IPS DF 19.7 (cell line): ENCODE measurements around the gene POM121.
"Not testable (repeated sequence)": the region's sequence is repeated elsewhere in the genome, so short reads cannot be mapped to it uniquely, and the experiment has no call there.

ENCODE experiments used
- DNase-seq: peaks from one replicate; pipeline ENCODE4 v3.0.0-alpha.2; 2013; ENCODE audit warnings: low read depth, low spot score

Gene POM121

DNA sequence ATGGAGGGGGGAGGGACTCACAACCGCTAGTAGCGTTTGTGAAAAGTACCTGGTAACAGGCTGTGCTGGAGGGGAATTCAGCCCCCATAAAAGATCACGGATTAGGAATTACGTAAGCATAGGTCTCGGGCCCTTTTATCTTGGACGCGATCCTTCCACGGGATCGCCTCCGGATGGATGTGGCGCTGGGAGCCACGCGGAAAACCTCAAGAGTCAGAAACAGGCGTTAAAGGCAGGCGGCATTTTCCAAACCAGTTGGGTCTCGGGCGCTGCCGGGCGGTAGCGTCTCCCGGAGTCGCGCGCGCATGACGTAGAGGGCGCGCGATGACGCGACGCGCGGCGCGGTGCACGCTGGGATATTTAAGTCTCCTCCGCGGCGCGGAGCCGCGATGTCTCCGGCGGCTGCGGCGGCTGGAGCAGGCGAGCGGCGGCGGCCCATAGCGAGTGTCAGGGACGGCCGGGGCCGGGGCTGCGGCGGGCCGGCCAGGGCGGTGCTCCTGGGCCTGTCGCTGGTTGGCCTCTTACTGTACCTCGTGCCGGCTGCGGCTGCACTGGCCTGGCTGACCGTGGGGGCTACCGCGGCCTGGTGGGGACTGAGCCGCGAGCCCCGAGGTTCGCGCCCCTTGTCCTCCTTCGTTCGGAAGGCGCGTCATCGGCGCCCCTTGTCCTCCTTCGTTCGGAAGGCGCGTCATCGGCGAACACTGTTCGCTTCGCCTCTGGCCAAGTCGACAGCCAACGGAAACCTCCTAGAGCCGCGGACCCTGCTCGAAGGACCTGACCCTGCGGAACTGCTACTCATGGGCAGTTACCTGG lies at the start of gene POM121:
Gene POM121 (plus strand): TSS at position 363 of the 813 bp plus-strand sequence. CDS start 27 bp downstream, at position 390.
- no peak for DNase-seq

- peak; percentile 89 for DNase-seq
These were observed 45.7 kb upstream of the POM121 start for GRCh38 chr7:72879079-72879736.

GRCh38 chr7:72879737-72880215 lies 45.1 kb upstream of the POM121 start:
- DNase-seq: not testable (repeated sequence)

DNA sequence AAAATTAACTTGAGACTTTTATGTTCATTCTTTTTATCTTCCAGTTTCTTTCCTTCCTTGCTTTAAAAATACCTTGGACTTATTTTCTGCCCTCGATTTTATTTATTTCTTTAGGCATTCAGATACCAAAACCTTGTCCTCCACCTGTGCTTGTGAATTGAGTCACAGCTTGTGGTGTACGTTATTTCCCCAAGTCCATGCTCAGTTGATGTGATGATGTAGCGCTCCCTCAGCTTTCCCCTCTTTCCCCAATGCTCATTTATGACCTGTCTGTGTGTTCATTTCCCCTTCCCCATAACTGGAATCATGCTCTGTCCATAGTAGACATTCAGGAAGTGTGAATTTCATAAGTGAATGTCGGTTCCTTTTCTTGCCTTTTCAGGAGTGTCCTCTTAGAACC lies 33.1 kb upstream of the POM121 start:
- DNase-seq: not testable (repeated sequence)

GRCh38 chr7:72904740-72905139 lies 20.2 kb upstream of the POM121 start:
- not testable (repeated sequence) for DNase-seq

- DNase-seq: not testable (repeated sequence)
These were observed 16.5 kb upstream of the POM121 start for GRCh38 chr7:72908422-72908821.

GRCh38 chr7:72911395-72911794 lies 13.5 kb upstream of the POM121 start:
- DNase-seq: not testable (repeated sequence)

- DNase-seq: not testable (repeated sequence)
These were observed 11.1 kb upstream of the POM121 start for GRCh38 chr7:72913750-72914149.

DNA sequence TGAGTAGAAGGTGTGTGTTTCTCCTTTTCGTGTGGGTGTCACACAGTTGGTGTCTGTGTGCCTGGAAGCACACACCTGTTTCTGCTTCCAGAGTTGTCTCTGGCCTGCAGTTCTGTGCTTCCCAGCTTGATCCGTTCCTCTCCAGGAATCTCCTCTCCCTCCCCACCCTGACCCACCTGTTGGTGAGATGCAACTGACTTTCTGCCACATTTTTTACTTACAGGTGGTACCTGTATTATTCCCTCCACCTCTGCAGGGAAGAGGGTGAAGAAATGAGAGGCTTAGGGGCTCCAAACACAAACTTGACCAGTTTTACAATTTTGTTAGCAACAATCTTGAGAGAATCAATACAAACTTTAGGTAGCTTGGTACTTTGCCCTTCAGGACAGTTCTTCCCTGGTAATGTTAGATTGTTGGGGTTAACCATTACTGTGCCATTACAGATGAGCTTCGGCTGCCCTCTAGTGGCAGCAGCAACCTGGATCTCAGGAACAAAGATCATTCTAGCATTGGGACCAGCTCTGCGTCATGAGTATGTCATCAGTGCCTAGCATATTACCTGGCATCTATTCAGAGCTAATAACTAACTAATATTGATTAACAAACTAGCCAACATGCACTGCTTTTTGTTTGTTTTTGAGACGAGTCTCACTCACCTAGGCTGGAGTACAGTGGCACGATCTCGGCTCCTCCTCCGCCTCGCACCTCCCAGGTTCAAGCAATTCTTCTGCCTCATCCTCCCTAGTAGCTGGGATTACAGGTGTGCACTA lies 10.0 kb upstream of the POM121 start:
- not testable (repeated sequence) for DNase-seq

DNA sequence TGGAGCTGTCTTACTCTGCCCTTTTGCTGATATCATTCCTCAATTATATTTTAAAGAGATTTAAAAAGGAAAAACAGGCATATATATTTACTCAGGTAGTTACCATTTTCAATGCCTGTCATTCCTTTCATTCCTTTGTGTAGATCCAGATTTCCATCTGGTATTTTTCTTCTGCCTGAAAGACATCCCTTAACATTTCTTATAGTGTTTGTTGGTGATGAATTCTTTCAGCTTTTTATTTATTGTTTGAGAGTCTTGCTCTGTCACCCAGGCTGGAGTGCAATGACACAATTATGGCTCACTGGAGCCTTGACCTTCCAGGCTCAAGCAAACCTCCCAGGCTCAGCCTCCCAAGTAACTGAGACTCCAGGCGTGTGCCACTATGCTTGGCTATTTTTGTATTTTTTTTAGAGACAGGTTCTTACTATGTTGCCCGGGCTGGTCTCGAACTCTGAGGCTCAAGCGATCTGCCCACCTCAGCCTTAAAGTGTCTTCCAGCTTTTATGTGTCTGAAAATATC lies 5.6 kb upstream of the POM121 start:
- DNase-seq: no peak

DNA sequence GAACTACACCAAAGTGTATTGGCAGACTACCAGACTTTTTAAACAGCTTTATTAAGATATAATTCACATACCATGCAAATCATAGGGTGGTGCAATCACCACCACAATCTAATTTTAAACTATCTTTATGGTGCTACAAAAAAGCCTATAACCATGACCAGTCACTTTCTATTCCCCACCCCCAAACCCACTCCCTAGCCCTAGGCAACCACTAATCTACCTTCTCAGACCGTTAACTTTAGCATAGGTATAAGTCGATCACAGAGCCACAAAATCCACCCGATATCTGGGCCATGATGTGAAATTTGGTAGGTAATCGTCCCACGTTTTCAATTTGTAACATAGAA lies 536 bp upstream of the POM121 start:
- DNase-seq: no peak

DNA sequence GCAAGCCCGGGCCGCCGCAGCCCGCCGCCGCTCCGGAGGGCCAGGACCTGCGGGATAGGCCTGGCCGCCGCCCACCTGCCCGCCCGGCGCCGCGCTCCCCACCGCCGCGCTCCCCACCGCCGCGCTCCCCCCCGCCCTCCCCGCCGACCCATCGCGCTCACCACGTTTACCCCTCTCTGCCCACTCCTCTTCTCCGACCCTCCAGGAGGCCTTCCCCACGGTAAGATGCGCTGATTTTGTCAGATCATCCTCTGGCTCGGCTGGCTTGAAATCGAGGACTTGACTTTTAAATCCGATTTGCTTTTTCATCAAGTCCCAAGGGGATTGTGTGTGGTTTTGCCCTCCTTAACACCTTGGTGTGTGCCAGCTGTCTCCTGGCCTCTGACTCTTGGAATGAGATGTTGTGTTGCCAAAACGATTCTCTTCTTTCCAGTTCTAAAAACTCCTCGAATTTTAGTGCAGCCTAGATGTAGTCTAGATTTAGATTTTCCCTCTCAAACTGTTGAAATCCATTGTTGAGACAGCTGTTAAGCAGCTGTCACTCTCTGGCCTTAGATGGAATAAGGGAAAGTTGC lies 738 bp downstream of the POM121 start:
- DNase-seq: no peak

- not testable (repeated sequence) for DNase-seq
These were observed 2.9 kb downstream of the POM121 start for GRCh38 chr7:72927791-72928190.

DNA sequence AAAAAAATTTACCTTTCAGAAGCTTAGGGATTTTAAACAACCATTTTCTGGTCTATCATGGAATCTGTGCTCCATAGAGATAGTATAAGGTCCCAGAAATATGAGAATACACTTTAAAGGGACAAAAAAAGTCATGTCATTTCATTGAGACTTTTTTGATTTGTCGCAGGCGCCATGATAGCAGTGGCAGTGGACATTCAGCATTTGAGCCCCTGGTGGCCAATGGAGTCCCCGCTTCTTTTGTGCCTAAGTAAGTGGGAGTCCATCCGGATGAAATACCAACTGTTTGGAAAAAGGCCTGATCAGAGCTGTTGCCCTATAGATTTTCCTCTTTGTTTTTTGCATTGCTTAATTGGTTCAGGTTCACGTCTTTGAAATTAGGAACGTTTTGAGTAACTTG lies 3.3 kb downstream of the POM121 start:
- not testable (repeated sequence) for DNase-seq

DNA sequence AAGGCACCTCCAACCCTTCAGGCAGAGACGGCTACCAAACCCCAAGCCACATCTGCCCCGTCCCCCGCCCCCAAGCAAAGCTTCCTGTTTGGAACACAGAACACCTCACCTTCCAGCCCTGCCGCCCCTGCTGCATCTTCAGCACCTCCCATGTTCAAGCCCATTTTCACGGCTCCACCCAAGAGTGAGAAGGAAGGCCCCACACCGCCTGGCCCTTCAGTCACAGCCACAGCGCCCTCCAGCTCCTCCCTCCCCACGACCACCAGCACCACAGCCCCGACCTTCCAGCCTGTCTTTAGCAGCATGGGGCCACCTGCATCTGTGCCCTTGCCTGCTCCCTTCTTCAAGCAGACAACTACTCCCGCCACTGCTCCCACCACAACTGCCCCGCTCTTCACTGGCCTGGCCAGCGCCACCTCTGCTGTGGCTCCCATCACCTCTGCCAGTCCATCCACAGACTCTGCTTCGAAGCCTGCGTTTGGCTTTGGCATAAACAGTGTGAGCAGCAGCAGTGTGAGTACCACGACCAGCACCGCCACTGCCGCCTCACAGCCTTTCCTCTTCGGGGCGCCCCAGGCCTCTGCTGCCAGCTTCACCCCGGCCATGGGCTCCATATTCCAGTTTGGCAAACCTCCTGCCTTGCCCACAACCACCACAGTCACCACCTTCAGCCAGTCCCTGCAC lies 17.3 kb downstream of the POM121 start:
- not testable (repeated sequence) for DNase-seq

DNA sequence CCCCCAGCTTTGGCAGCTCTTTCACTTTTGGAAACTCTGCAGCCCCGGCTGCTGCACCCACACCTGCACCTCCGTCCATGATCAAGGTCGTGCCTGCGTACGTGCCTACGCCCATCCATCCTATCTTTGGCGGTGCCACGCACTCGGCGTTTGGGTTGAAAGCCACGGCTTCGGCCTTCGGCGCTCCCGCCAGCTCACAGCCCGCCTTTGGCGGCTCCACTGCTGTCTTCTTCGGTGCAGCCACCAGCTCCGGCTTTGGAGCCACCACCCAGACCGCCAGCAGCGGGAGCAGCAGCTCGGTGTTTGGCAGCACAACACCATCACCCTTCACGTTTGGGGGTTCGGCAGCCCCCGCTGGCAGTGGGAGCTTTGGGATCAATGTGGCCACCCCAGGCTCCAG lies 18.1 kb downstream of the POM121 start:
- not testable (repeated sequence) for DNase-seq

- not testable (repeated sequence) for DNase-seq
These were observed 20.0 kb downstream of the POM121 start for GRCh38 chr7:72944937-72945336.

GRCh38 chr7:72945597-72945996 lies 20.7 kb downstream of the POM121 start:
- DNase-seq: not testable (repeated sequence)

DNA sequence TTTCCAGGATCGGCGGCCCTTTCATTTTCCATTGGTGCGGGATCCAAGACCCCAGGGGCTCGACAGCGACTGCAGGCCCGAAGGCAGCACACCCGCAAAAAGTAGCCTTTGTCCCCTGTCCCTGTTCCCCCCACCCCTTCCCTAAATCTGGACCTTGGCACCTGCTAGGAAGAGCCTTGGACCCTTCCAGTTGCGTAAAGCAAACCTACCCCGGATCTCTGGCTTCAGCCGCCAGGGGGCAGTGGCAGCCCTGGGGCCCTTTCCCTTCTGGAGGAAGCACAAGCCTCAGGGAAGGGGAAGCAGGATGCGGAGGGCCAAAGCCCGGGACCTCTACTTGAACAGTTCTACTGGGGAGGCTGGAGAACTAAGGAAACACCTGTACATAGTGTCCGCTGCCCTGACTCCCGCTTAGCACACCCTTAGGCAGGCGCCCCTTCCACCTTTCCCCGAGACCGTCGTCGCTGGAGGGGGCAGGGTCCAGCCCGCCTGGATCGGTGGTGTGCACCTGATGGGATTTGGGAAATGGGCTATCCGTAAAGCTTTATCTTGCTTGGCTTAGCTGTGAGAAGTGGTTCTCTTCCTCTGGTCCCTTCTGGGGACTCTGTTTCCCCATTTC lies 21.3 kb downstream of the POM121 start:
- not testable (repeated sequence) for DNase-seq

DNA sequence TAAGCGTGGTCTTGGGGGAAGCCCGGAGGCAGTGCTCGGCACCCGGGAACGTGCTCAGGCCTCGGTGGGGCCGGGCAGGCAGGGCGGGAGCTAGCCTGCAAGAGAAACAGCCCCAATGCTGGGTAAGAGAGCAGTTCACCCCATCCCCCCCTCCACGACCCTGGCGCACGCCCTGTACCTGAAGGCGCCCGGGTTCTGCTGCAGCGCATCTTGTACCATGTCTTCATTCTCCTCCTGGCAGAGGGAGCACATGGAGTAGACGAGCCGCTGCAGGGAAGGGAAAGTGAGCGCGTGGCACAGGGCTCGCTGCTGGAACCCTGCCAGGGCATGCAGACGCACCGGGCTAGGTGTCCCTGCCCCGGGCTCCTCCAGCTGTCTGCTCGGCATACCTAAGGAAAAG lies 23.8 kb downstream of the POM121 start:
- not testable (repeated sequence) for DNase-seq
